B cell (primary cell): ENCODE measurements around the gene ALS2CL. TPM values are rescaled to one million over a fixed set of nuclear protein-coding genes. Genes with fewer than 3 reads are reported as not detected.

Source experiments
- ATAC-seq: fragments of 200-7000 bp; cut with Tn5 transposase; one replicate; pipeline ENCODE4 v1.10.0; 2021; ENCODE audit warnings: low read depth, mild to moderate bottlenecking, moderate number of reproducible peaks, moderate library complexity
- CTCF ChIA-PET: fragments of 350-600 bp; sonication (Branson Sonifier 250); formaldehyde crosslinking; loops from one replicate; lab custom pipeline; 2021; ENCODE audit warnings: antibody characterized with exemption, inconsistent platforms; lab: Charles Lee
- POLR2A ChIA-PET: fragments of 350-600 bp; sonication (Branson Sonifier 250); formaldehyde crosslinking; loops from one replicate; lab custom pipeline; 2021; ENCODE audit warnings: antibody characterized with exemption; lab: Charles Lee
- DNase-seq: peaks from one replicate; pipeline ENCODE4 v3.0.0; 2013
- H2AFZ ChIP-seq: 2 replicates; pipeline ENCODE4 v1.6.1; 2012; ENCODE audit warnings: mild to moderate bottlenecking, low read depth, low read length; ENCODE audit not compliant: insufficient read depth, poor library complexity, severe bottlenecking
- H3K27ac ChIP-seq, 2 donors: 1 replicate in 1 of 2; 2 replicates in 1 of 2; pipeline ENCODE4 v1.5.1; 2012 to 2013; ENCODE audit warnings: low read length in 2 of 2, mild to moderate bottlenecking in 2 of 2, moderate library complexity in 1 of 2
- H3K27me3 ChIP-seq, 4 experiments: fragments of 200-600 bp in 1 of 4; sonication (generic) in 1 of 4; replicated peaks in 1 of 4; 1 replicate in 2 of 4; 2 replicates in 2 of 4; pipeline versions ENCODE4 v1.6.1 to v1.7.0; 2013 to 2016; ENCODE audit warnings: low read length in 3 of 4, mild to moderate bottlenecking in 2 of 4, mixed read lengths in 1 of 4, moderate library complexity in 1 of 4; ENCODE audit not compliant: insufficient read depth in 4 of 4, control insufficient read depth in 3 of 4; ENCODE audit errors: control extremely low read depth in 1 of 4
- H3K36me3 ChIP-seq, 2 experiments: replicated peaks in 1 of 2; 1 replicate in 1 of 2; 2 replicates in 1 of 2; pipeline versions ENCODE4 v1.6.1 to v1.7.1; 2013; ENCODE audit warnings: low read length in 1 of 2; ENCODE audit not compliant: insufficient read depth in 2 of 2, control insufficient read depth in 1 of 2; ENCODE audit errors: control extremely low read depth in 1 of 2, extremely low read depth in 1 of 2
- H3K4me1 ChIP-seq, 2 donors: fragments of 200-600 bp in 1 of 2; sonication (generic) in 1 of 2; 1 replicate in 1 of 2; 2 replicates in 1 of 2; pipeline versions ENCODE4 v1.5.1 to v1.6.1; 2013 to 2017; ENCODE audit warnings: low read length in 2 of 2; ENCODE audit not compliant: control insufficient read depth in 2 of 2, insufficient read depth in 2 of 2
- H3K4me2 ChIP-seq: replicated peaks from 2 replicates; pipeline ENCODE3; 2012; ENCODE audit warnings: mild to moderate bottlenecking, low read depth, low read length; ENCODE audit not compliant: poor library complexity, severe bottlenecking
- H3K4me3 ChIP-seq, 5 experiments: fragments of 200-600 bp in 1 of 5; sonication (generic) in 1 of 5; 1 replicate in 3 of 5; 2 replicates in 2 of 5; pipeline versions ENCODE4 v1.5.1 to v1.7.0; 2011 to 2016; ENCODE audit warnings: low read length in 4 of 5, mild to moderate bottlenecking in 4 of 5, low read depth in 2 of 5, control low read depth in 1 of 5, moderate library complexity in 1 of 5; ENCODE audit not compliant: insufficient read depth in 1 of 5; ENCODE audit errors: control extremely low read depth in 1 of 5, extremely low read depth in 1 of 5
- H3K79me2 ChIP-seq: fragments of 200-600 bp; sonication (generic); one replicate; pipeline ENCODE4 v1.6.0; 2016; ENCODE audit warnings: low read length; ENCODE audit not compliant: control insufficient read depth, insufficient read depth
- H3K9ac ChIP-seq: fragments of 200-600 bp; sonication (generic); 2 replicates; pipeline ENCODE4 v1.6.1; 2017; ENCODE audit warnings: mild to moderate bottlenecking, low read length, moderate library complexity
- H3K9me3 ChIP-seq, 3 donors: one replicate each; pipeline versions ENCODE4 v1.6.1 to v1.7.1; 2013; ENCODE audit warnings: low read length in 2 of 3; ENCODE audit not compliant: control insufficient read depth in 2 of 3, insufficient read depth in 1 of 3; ENCODE audit errors: control extremely low read depth in 1 of 3
- H4K20me1 ChIP-seq: 2 replicates; pipeline ENCODE4 v1.6.0; 2012; ENCODE audit warnings: mild to moderate bottlenecking, low read length; ENCODE audit not compliant: insufficient read depth, control insufficient read depth, poor library complexity, severe bottlenecking
- H3K27ac Mint-ChIP-seq: one replicate; pipeline ENCODE4 v1.8.0; 2021; ENCODE audit warnings: mixed read lengths
- H3K27me3 Mint-ChIP-seq: one replicate; pipeline ENCODE4 v1.8.0; 2021; ENCODE audit warnings: mixed read lengths
- H3K4me1 Mint-ChIP-seq: one replicate; pipeline ENCODE4 v1.8.0; 2021; ENCODE audit warnings: mixed read lengths
- H3K4me3 Mint-ChIP-seq: one replicate; pipeline ENCODE4 v1.8.0; 2021; ENCODE audit warnings: mixed read lengths
- H3K9me3 Mint-ChIP-seq: one replicate; pipeline ENCODE4 v1.8.0; 2022; ENCODE audit warnings: mixed read lengths; ENCODE audit not compliant: insufficient read depth
- EZH2 ChIP-seq: IDR thresholded peaks from 2 replicates; pipeline ENCODE4 v1.6.1; 2012; ENCODE audit warnings: borderline replicate concordance, low read depth, mild to moderate bottlenecking, moderate library complexity, low read length; ENCODE audit not compliant: insufficient read depth, poor library complexity, severe bottlenecking
- WGBS: methylation state at CpG from one replicate; pipeline ENCODE4 v1.1.5; 2013; ENCODE audit warnings: missing lambda C conversion rate; ENCODE audit not compliant: insufficient coverage; 5-methylcytosine and 5-hydroxymethylcytosine counted together
- intact Hi-C: fragments of 100-400 bp; cut with micrococcal nuclease; formaldehyde crosslinking; loops from one replicate; pipeline ENCODE4 v1.10.0; 2022
- polyA plus RNA-seq: library from polyadenylated mRNA; depleted of rRNA; stranded (reverse); fragments of >200 nt; gene quantifications from 2 replicates; pipeline ENCODE4 v1.2.3, GENCODE V29; 2012
- total RNA-seq, 2 donors: library from RNA; stranded (reverse); fragments of 120-200 nt in 1 of 2; gene quantifications; 1 replicate in 1 of 2; 2 replicates in 1 of 2; pipeline versions ENCODE4 v1.2.3 to v1.2.4, GENCODE V29; 2013 to 2022
- TF ChIP-seq, protein P1 (sequence below): fragments of 200-600 bp; IDR thresholded peaks from one replicate; pipeline ENCODE4 v1.8.0; 2022; ENCODE audit warnings: antibody characterized with exemption, mild to moderate bottlenecking

The ALS2CL gene
- total and polyA plus RNA-seq, 2 donors (not counting 1 experiment from before 2014, with no cell fraction given), result 0.22 to 0.30 TPM

GRCh38 chr3:46737329-46737731 lies 43.9 kb upstream of the ALS2CL start:
- Mint-ChIP-seq H3K4me3 (no peak overlapping the region), H3K9me3 (no peaks in the 10 kb centered on the region), H3K27ac (no peak overlapping the region), H3K27me3 (peaks cover 12% of the 10 kb centered on the region), H3K4me1 (no peaks in the 10 kb centered on the region)
- H3K9me3 ChIP-seq, result no peaks in the 10 kb centered on the region
- H3K4me2 ChIP-seq, result no peak overlapping the region
- H4K20me1 ChIP-seq, result no peaks in the 10 kb centered on the region
- intact Hi-C loops, result no loop called here
- CTCF ChIA-PET, result no interaction called here
- H3K79me2 ChIP-seq, result no peaks in the 10 kb centered on the region
- no peak overlapping the region for H2AFZ ChIP-seq
- ATAC-seq, result no peak
- WGBS, result 75% methylated on average over 3 of the region's 4 CpGs
- H3K9ac ChIP-seq, result no peak overlapping the region
- POLR2A ChIA-PET, result no interaction called here
- no peaks in the 10 kb centered on the region for H3K27me3 ChIP-seq
- no peak for TF ChIP-seq EZH2
- TF ChIP-seq, protein P1, sequence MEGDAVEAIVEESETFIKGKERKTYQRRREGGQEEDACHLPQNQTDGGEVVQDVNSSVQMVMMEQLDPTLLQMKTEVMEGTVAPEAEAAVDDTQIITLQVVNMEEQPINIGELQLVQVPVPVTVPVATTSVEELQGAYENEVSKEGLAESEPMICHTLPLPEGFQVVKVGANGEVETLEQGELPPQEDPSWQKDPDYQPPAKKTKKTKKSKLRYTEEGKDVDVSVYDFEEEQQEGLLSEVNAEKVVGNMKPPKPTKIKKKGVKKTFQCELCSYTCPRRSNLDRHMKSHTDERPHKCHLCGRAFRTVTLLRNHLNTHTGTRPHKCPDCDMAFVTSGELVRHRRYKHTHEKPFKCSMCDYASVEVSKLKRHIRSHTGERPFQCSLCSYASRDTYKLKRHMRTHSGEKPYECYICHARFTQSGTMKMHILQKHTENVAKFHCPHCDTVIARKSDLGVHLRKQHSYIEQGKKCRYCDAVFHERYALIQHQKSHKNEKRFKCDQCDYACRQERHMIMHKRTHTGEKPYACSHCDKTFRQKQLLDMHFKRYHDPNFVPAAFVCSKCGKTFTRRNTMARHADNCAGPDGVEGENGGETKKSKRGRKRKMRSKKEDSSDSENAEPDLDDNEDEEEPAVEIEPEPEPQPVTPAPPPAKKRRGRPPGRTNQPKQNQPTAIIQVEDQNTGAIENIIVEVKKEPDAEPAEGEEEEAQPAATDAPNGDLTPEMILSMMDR, result no peak
- H3K27ac ChIP-seq, result no peak overlapping the region
- no peaks in the 10 kb centered on the region for H3K36me3 ChIP-seq
- no peak overlapping the region for H3K4me3 ChIP-seq
- no peak for DNase-seq
- H3K4me1 ChIP-seq, result no peaks in the 10 kb centered on the region

- no peaks in the 10 kb centered on the region for H3K9me3 ChIP-seq
- intact Hi-C loops, result no loop called here
- Mint-ChIP-seq H3K9me3 (no peaks in the 10 kb centered on the region), H3K4me3 (no peak overlapping the region), H3K27ac (no peak overlapping the region), H3K27me3 (peaks cover 18% of the 10 kb centered on the region), H3K4me1 (no peaks in the 10 kb centered on the region)
- WGBS, result 97% methylated on average over 18 of the region's 20 CpGs
- no peak for DNase-seq
- no peak overlapping the region for H3K27ac ChIP-seq
- no peaks in the 10 kb centered on the region for H4K20me1 ChIP-seq
- H3K79me2 ChIP-seq, result no peaks in the 10 kb centered on the region
- no peaks in the 10 kb centered on the region for H3K36me3 ChIP-seq
- H3K9ac ChIP-seq, result no peak overlapping the region
- H3K4me2 ChIP-seq, result no peak overlapping the region
- CTCF ChIA-PET, result no interaction called here
- H3K27me3 ChIP-seq, result no peaks in the 10 kb centered on the region
- no peak overlapping the region for H3K4me3 ChIP-seq
- H3K4me1 ChIP-seq, result no peaks in the 10 kb centered on the region
- POLR2A ChIA-PET, result no interaction called here
- no peak for ATAC-seq
- no peak overlapping the region for H2AFZ ChIP-seq
- no peak for TF ChIP-seq EZH2
- TF ChIP-seq, protein P1, result no peak
Measured at GRCh38 chr3:46736006-46736872, 42.8 kb upstream of the ALS2CL start.
